Neural progenitor cell (in vitro differentiated cells): ENCODE measurements around the gene PLIN5. TPM values are rescaled to one million over a fixed set of nuclear protein-coding genes. Genes with fewer than 3 reads are reported as not detected.

Experiments used
- DNase-seq: peaks from one replicate; pipeline ENCODE4 v3.0.0-alpha.2; 2016; ENCODE audit warnings: low spot score
- H2AFZ ChIP-seq: fragments of 200-600 bp; sonication (generic); replicated peaks from 2 replicates; pipeline ENCODE4 v1.6.1; 2016; ENCODE audit warnings: antibody characterized with exemption
- H3F3A ChIP-seq: fragments of 200-600 bp; sonication (generic); 2 replicates; pipeline ENCODE4 v1.6.1; 2016; ENCODE audit warnings: antibody characterized with exemption, low read depth
- H3K27ac ChIP-seq: fragments of 200-600 bp; sonication (generic); 2 replicates; pipeline ENCODE4 v1.5.1; 2016; ENCODE audit warnings: mild to moderate bottlenecking
- H3K27me3 ChIP-seq: fragments of 200-600 bp; sonication (generic); 2 replicates; pipeline ENCODE4 v1.6.1; 2016; ENCODE audit warnings: mild to moderate bottlenecking, moderate library complexity
- H3K36me3 ChIP-seq: fragments of 200-600 bp; sonication (generic); 2 replicates; pipeline ENCODE4 v1.5.1; 2016
- H3K4me1 ChIP-seq: fragments of 200-600 bp; sonication (generic); 2 replicates; pipeline ENCODE4 v1.6.1; 2016; ENCODE audit warnings: mixed run types
- H3K4me2 ChIP-seq: fragments of 200-600 bp; sonication (generic); 2 replicates; pipeline ENCODE4 v1.6.1; 2016
- H3K4me3 ChIP-seq: fragments of 200-600 bp; sonication (generic); 2 replicates; pipeline ENCODE4 v1.5.1; 2016
- H3K79me2 ChIP-seq: fragments of 200-600 bp; sonication (generic); 2 replicates; pipeline ENCODE4 v1.6.1; 2016; ENCODE audit warnings: low read depth
- H3K9ac ChIP-seq: fragments of 200-600 bp; sonication (generic); 2 replicates; pipeline ENCODE4 v1.6.1; 2016
- H3K9me3 ChIP-seq: fragments of 200-600 bp; sonication (generic); 2 replicates; pipeline ENCODE4 v1.5.1; 2016; ENCODE audit warnings: low read depth
- H4K20me1 ChIP-seq: fragments of 200-600 bp; sonication (generic); 2 replicates; pipeline ENCODE4 v1.6.1; 2016; ENCODE audit warnings: low read depth
- H3K27ac Mint-ChIP-seq: 3 replicates; pipeline ENCODE4 v1.8.0; 2021; ENCODE audit warnings: mixed read lengths
- H3K27me3 Mint-ChIP-seq: 2 replicates; pipeline ENCODE4 v1.8.0; 2022; ENCODE audit warnings: low read depth, mild to moderate bottlenecking, inconsistent platforms, moderate library complexity, mixed read lengths; ENCODE audit not compliant: insufficient read depth
- H3K36me3 Mint-ChIP-seq: 3 replicates; pipeline ENCODE4 v1.8.0; 2021; ENCODE audit warnings: mixed read lengths
- H3K4me1 Mint-ChIP-seq: 3 replicates; pipeline ENCODE4 v1.8.0; 2021; ENCODE audit warnings: mixed read lengths
- H3K4me3 Mint-ChIP-seq: 3 replicates; pipeline ENCODE4 v1.8.0; 2021; ENCODE audit warnings: mild to moderate bottlenecking, moderate library complexity, mixed read lengths
- H3K9me3 Mint-ChIP-seq: 3 replicates; pipeline ENCODE4 v1.8.0; 2020; ENCODE audit warnings: mixed read lengths
- CTCF ChIP-seq: fragments of 200-600 bp; sonication (generic); IDR thresholded peaks from 2 replicates; pipeline ENCODE4 v1.5.1; 2017; ENCODE audit warnings: antibody characterized with exemption, mild to moderate bottlenecking
- EZH2 ChIP-seq: fragments of 200-600 bp; sonication (generic); IDR thresholded peaks from 2 replicates; pipeline ENCODE4 v1.6.1; 2017; ENCODE audit warnings: antibody characterized with exemption, mild to moderate bottlenecking, moderate library complexity
- EZH2phosphoT487 ChIP-seq: fragments of 200-600 bp; sonication (generic); IDR thresholded peaks from 2 replicates; pipeline ENCODE4 v1.6.1; 2017; ENCODE audit warnings: antibody characterized with exemption
- total RNA-seq: library from RNA; depleted of rRNA; stranded (reverse); fragments of >200 nt; gene quantifications from 2 replicates; pipeline ENCODE4 v1.2.3, GENCODE V29; 2015; ENCODE audit warnings: low replicate concordance

PLIN5 gene
- total RNA-seq, 1 donor from 2014 or later = 1.2 TPM

GRCh38 chr19:4533835-4534424 is 1.1 kb downstream of the PLIN5 start:
- H3K36me3 Mint-ChIP-seq = no peaks in the 10 kb centered on the region
- no peak overlapping the region for H3K4me3 ChIP-seq
- H4K20me1 ChIP-seq = peaks cover 6% of the 10 kb centered on the region
- H3K9me3 ChIP-seq = no peaks in the 10 kb centered on the region
- H3K27me3 ChIP-seq = peaks cover 38% of the 10 kb centered on the region
- H3K4me3 Mint-ChIP-seq = no peak overlapping the region
- peaks cover 11% of the 10 kb centered on the region for H3K27me3 Mint-ChIP-seq
- H3F3A ChIP-seq = no peaks in the 10 kb centered on the region
- no peaks in the 10 kb centered on the region for H3K9me3 Mint-ChIP-seq
- TF ChIP-seq EZH2phosphoT487 (no peak), EZH2 (no peak), CTCF (no peak)
- DNase-seq = no peak
- H3K9ac ChIP-seq = no peak overlapping the region
- H3K79me2 ChIP-seq = no peaks in the 10 kb centered on the region
- peaks cover 7% of the 10 kb centered on the region for H3K4me1 ChIP-seq
- H3K27ac Mint-ChIP-seq = no peak overlapping the region
- H3K4me2 ChIP-seq = no peak overlapping the region
- no peak overlapping the region for H2AFZ ChIP-seq
- peaks cover 15% of the 10 kb centered on the region for H3K4me1 Mint-ChIP-seq
- no peak overlapping the region for H3K27ac ChIP-seq
- H3K36me3 ChIP-seq = no peaks in the 10 kb centered on the region

- Mint-ChIP-seq H3K4me3 (no peak overlapping the region), H3K27ac (no peak overlapping the region), H3K36me3 (no peaks in the 10 kb centered on the region), H3K4me1 (peaks cover 15% of the 10 kb centered on the region), H3K9me3 (no peaks in the 10 kb centered on the region), H3K27me3 (peaks cover 12% of the 10 kb centered on the region)
- Histone ChIP-seq H3K79me2 (no peaks in the 10 kb centered on the region), H3K9me3 (no peaks in the 10 kb centered on the region), H3K36me3 (no peaks in the 10 kb centered on the region), H2AFZ (no peak overlapping the region), H3K4me3 (no peak overlapping the region), H3F3A (no peaks in the 10 kb centered on the region), H3K9ac (no peak overlapping the region), H3K27me3 (peaks cover 38% of the 10 kb centered on the region), H3K4me2 (no peak overlapping the region), H3K4me1 (peaks cover 7% of the 10 kb centered on the region), H3K27ac (no peak overlapping the region), H4K20me1 (peaks cover 6% of the 10 kb centered on the region)
- DNase-seq = no peak
- TF ChIP-seq CTCF = no peak
- TF ChIP-seq EZH2 = no peak
- TF ChIP-seq EZH2phosphoT487 = no peak
These were observed 1.7 kb downstream of the PLIN5 start for GRCh38 chr19:4533334-4533733.

DNA sequence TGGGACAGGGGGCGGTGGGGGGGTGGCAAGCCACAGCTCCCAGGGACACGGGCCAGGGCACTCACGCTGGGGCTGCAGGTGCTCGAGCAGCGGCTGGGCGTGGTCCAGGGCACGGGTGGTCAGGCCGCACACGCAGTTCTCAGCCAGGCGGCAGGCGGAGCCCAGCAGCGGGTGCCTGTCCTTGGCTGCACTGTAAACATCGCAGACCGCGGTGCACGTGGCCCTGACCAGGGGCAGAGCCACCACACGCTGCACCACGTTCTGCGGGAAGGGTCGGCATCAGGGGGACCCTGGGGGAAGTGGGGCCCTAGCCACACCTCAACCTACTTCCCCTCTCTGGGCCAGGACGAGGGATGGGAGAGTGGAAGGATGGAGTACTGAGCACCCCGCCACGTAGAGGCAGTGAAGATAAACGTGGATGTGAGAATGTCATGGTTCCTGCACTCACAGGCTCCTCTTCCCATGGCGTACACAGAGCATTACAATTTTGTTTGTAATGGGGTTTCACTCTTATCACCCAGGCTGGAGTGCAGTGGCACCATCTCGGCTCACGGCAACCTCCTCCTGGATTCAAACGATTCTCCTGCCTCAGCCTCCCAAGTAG is 3.4 kb downstream of the PLIN5 start:
- Histone ChIP-seq H3K4me3 (no peak overlapping the region), H3K79me2 (no peaks in the 10 kb centered on the region), H3K27ac (no peak overlapping the region), H2AFZ (no peak overlapping the region), H3K36me3 (no peaks in the 10 kb centered on the region), H3K4me1 (peaks cover 7% of the 10 kb centered on the region), H4K20me1 (peaks cover 6% of the 10 kb centered on the region), H3K9me3 (no peaks in the 10 kb centered on the region), H3F3A (no peaks in the 10 kb centered on the region), H3K27me3 (peaks cover 25% of the 10 kb centered on the region), H3K9ac (no peak overlapping the region), H3K4me2 (no peak overlapping the region)
- DNase-seq = no peak
- Mint-ChIP-seq H3K27ac (no peak overlapping the region), H3K9me3 (no peaks in the 10 kb centered on the region), H3K36me3 (no peaks in the 10 kb centered on the region), H3K4me1 (peaks cover 10% of the 10 kb centered on the region), H3K4me3 (no peak overlapping the region), H3K27me3 (peaks cover 12% of the 10 kb centered on the region)
- TF ChIP-seq CTCF (no peak), EZH2 (no peak), EZH2phosphoT487 (no peak)
